SIG-M5 treated with dmso at 0.1 percent for 504 hours (cell line): ENCODE measurements around the gene TSSK6.

Experiments used
- DNase-seq: peaks from one replicate; lab custom pipeline; 2025; ENCODE audit not compliant: unreplicated experiment; lab: John Stamatoyannopoulos, UW

The TSSK6 gene

GRCh38 chr19:19531951-19532805, 16.8 kb upstream of the TSSK6 start:
- peak; percentile 17 for DNase-seq

GRCh38 chr19:19530889-19531288, 15.5 kb upstream of the TSSK6 start:
- no peak for DNase-seq

- DNase-seq, result no peak
Measured at GRCh38 chr19:19530423-19530804, 15.1 kb upstream of the TSSK6 start.

- DNase-seq, result no peak
Measured at GRCh38 chr19:19529783-19530422, 14.6 kb upstream of the TSSK6 start.

GRCh38 chr19:19528721-19529490, 13.6 kb upstream of the TSSK6 start, which contains the start of gene YJEFN3:
TSS of gene YJEFN3 (plus strand) at chr19:19528911. CDS start at chr19:19528933, 22 bp downstream.
- DNase-seq, result no peak

- DNase-seq, result no peak
Measured at GRCh38 chr19:19527674-19528625, 12.6 kb upstream of the TSSK6 start.

GRCh38 chr19:19527371-19527656, 12.0 kb upstream of the TSSK6 start:
- DNase-seq, result no peak

- DNase-seq, result no peak
Measured at GRCh38 chr19:19526581-19527370, 11.4 kb upstream of the TSSK6 start.

- no peak for DNase-seq
Measured at GRCh38 chr19:19525611-19526380, 10.4 kb upstream of the TSSK6 start.

- DNase-seq, result no peak
Measured at GRCh38 chr19:19524053-19524452, 8.7 kb upstream of the TSSK6 start.

GRCh38 chr19:19523177-19523576, 7.8 kb upstream of the TSSK6 start:
- DNase-seq, result no peak

GRCh38 chr19:19520989-19521388, 5.6 kb upstream of the TSSK6 start:
- no peak for DNase-seq

GRCh38 chr19:19517235-19517619, 1.9 kb upstream of the TSSK6 start:
- DNase-seq, result no peak

- DNase-seq, result peak; percentile 83
Measured at GRCh38 chr19:19515642-19516519, 533 bp upstream of the TSSK6 start, which contains the start of gene NDUFA13. TSS of gene NDUFA13 (plus strand) at chr19:19516225. CDS start at chr19:19516239, 14 bp downstream.

- DNase-seq, result no peak
Measured at GRCh38 chr19:19514215-19514657, 1.1 kb downstream of the TSSK6 start.

- DNase-seq, result no peak
Measured at GRCh38 chr19:19513682-19514081, 1.7 kb downstream of the TSSK6 start.

GRCh38 chr19:19510432-19510831, 4.9 kb downstream of the TSSK6 start:
- no peak for DNase-seq

- no peak for DNase-seq
Measured at GRCh38 chr19:19508217-19508616, 7.1 kb downstream of the TSSK6 start.
